Endometrial microvascular endothelial cells (primary cell): ENCODE results near the gene KIF1B. TPM values are rescaled to one million over a fixed set of nuclear protein-coding genes. Genes with fewer than 3 reads are reported as not detected.
"Not testable (repeated sequence)": the region's sequence is repeated elsewhere in the genome, so short reads cannot be mapped to it uniquely, and the experiment has no call there.

Source experiments
- in situ Hi-C: cut with HindIII; loops from 2 replicates; pipeline ENCODE4 v1.10.0; 2017; ENCODE audit warnings: low sequenced_read_pairs, low pct_unique_long_range_greater_than_20kb; ENCODE audit errors: inconsistent ontology term
- total RNA-seq: library from RNA; depleted of rRNA; stranded (reverse); fragments of >200 nt; gene quantifications from one replicate; pipeline ENCODE4 v1.2.3, GENCODE V29; 2015; ENCODE audit errors: inconsistent ontology term

The KIF1B gene
- total RNA-seq, 1 donor from 2014 or later = 23.5 TPM

- in situ Hi-C loops = no loop called here
These were observed 18.1 kb upstream of the KIF1B start for GRCh38 chr1:10192263-10192662.

- in situ Hi-C loops = no loop called here
These were observed 17.1 kb upstream of the KIF1B start for GRCh38 chr1:10193288-10193687.

- in situ Hi-C loops = no loop called here
These were observed 14.8 kb upstream of the KIF1B start for GRCh38 chr1:10195570-10195969.

GRCh38 chr1:10196976-10197375 is 13.4 kb upstream of the KIF1B start:
- in situ Hi-C loops = no loop called here

GRCh38 chr1:10200620-10201019 is 9.8 kb upstream of the KIF1B start:
- in situ Hi-C loops = no loop called here

GRCh38 chr1:10204003-10204642 is 6.2 kb upstream of the KIF1B start:
- in situ Hi-C loops = no loop called here

- in situ Hi-C loops = not testable (repeated sequence)
These were observed 5.2 kb upstream of the KIF1B start for GRCh38 chr1:10205206-10205605.

- in situ Hi-C loops = no loop called here
These were observed 2.6 kb upstream of the KIF1B start for GRCh38 chr1:10207810-10208209.

- in situ Hi-C loops = no loop called here
These were observed 1.8 kb upstream of the KIF1B start for GRCh38 chr1:10208537-10208936.

GRCh38 chr1:10209590-10209904 is 823 bp upstream of the KIF1B start:
- in situ Hi-C loops = no loop called here

GRCh38 chr1:10210841-10211804 is 753 bp downstream of the KIF1B start:
- in situ Hi-C loops = no loop called here

GRCh38 chr1:10211805-10212410 is 1.5 kb downstream of the KIF1B start:
- in situ Hi-C loops = no loop called here

- in situ Hi-C loops = no loop called here
These were observed 2.1 kb downstream of the KIF1B start for GRCh38 chr1:10212476-10212875.

- in situ Hi-C loops = no loop called here
These were observed 2.9 kb downstream of the KIF1B start for GRCh38 chr1:10213186-10213705.

GRCh38 chr1:10216090-10216749 is 5.8 kb downstream of the KIF1B start:
- in situ Hi-C loops = no loop called here

GRCh38 chr1:10217748-10218441 is 7.5 kb downstream of the KIF1B start:
- in situ Hi-C loops = no loop called here

GRCh38 chr1:10220200-10220599 is 9.8 kb downstream of the KIF1B start:
- in situ Hi-C loops = no loop called here

GRCh38 chr1:10220657-10221056 is 10.3 kb downstream of the KIF1B start:
- in situ Hi-C loops = not testable (repeated sequence)

- in situ Hi-C loops = no loop called here
These were observed 15.2 kb downstream of the KIF1B start for GRCh38 chr1:10225573-10225972.
